CD4-positive, alpha-beta T cell treated with Interleukin-10 for 1 hour (primary cell): ENCODE data around the gene GAS2L1.

Experiments
- DNase-seq: peaks from one replicate; pipeline ENCODE4 v3.0.0-alpha.2; 2020

The GAS2L1 gene

GRCh38 chr22:29328566-29329500 is 22.4 kb downstream of the GAS2L1 start:
- DNase-seq: no peak

GRCh38 chr22:29329581-29329980 is 23.1 kb downstream of the GAS2L1 start:
- no peak for DNase-seq

- no peak for DNase-seq
These were observed 23.8 kb downstream of the GAS2L1 start for GRCh38 chr22:29330291-29330690.

GRCh38 chr22:29330753-29331152 is 24.3 kb downstream of the GAS2L1 start:
- DNase-seq: no peak

- DNase-seq: no peak
These were observed 24.8 kb downstream of the GAS2L1 start for GRCh38 chr22:29331213-29331612.

GRCh38 chr22:29331658-29332300 is 25.3 kb downstream of the GAS2L1 start:
- no peak for DNase-seq

- no peak for DNase-seq
These were observed 26.5 kb downstream of the GAS2L1 start for GRCh38 chr22:29332886-29333496.

GRCh38 chr22:29334148-29334547 is 27.7 kb downstream of the GAS2L1 start:
- no peak for DNase-seq

GRCh38 chr22:29334696-29335344 is 28.4 kb downstream of the GAS2L1 start:
- no peak for DNase-seq

- DNase-seq: no peak
These were observed 29.2 kb downstream of the GAS2L1 start for GRCh38 chr22:29335656-29336055.

- no peak for DNase-seq
These were observed 30.5 kb downstream of the GAS2L1 start for GRCh38 chr22:29336751-29337490.

GRCh38 chr22:29337631-29338284 is 31.3 kb downstream of the GAS2L1 start:
- DNase-seq: no peak

- DNase-seq: no peak
These were observed 31.9 kb downstream of the GAS2L1 start for GRCh38 chr22:29338398-29338797.

- DNase-seq: no peak
These were observed 33.2 kb downstream of the GAS2L1 start for GRCh38 chr22:29339381-29340235.

GRCh38 chr22:29340566-29340965 is 34.1 kb downstream of the GAS2L1 start:
- DNase-seq: no peak

GRCh38 chr22:29341056-29341848 is 34.8 kb downstream of the GAS2L1 start:
- no peak for DNase-seq

- no peak for DNase-seq
These were observed 35.3 kb downstream of the GAS2L1 start for GRCh38 chr22:29341849-29342127.

- DNase-seq: no peak
These were observed 35.7 kb downstream of the GAS2L1 start for GRCh38 chr22:29342177-29342576.

- DNase-seq: no peak
These were observed 36.3 kb downstream of the GAS2L1 start for GRCh38 chr22:29342577-29343312.
